Activated naive CD4-positive, alpha-beta T cell (primary cell): ENCODE results near the gene ENHO.
"Not testable (repeated sequence)": the region's sequence is repeated elsewhere in the genome, so short reads cannot be mapped to it uniquely, and the experiment has no call there.

ENCODE experiments used
- DNase-seq, 4 experiments: peaks; one replicate each; lab custom pipeline; 2025; lab: John Stamatoyannopoulos, UW

The ENHO gene

GRCh38 chr9:34555500-34555899 lies 32.7 kb upstream of the ENHO start:
- no peak for DNase-seq

DNA sequence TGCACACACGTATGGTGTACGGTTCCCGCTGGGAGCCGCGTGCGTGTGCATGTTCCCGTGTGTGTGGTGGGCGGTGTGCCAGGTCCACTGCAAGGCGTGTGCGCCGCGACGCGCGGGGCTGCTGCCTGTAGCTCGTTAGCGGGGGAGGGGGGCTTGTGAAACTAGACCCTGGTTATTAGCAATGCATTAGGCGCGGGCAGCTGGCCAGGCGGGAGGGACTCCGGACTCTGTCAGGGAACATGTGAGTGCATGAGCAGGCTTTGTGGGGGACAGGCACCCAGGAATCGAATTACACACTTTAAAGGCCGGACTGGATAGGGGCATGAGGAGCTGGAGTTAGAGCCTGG lies 32.2 kb upstream of the ENHO start:
- DNase-seq = no peak

- DNase-seq = no peak
Measured at GRCh38 chr9:34554211-34555001, 31.6 kb upstream of the ENHO start.

GRCh38 chr9:34553511-34554021 lies 30.8 kb upstream of the ENHO start:
- no peak for DNase-seq

- DNase-seq = no peak
Measured at GRCh38 chr9:34552986-34553385, 30.2 kb upstream of the ENHO start.

- DNase-seq = no peak
Measured at GRCh38 chr9:34552606-34552981, 29.8 kb upstream of the ENHO start.

DNA sequence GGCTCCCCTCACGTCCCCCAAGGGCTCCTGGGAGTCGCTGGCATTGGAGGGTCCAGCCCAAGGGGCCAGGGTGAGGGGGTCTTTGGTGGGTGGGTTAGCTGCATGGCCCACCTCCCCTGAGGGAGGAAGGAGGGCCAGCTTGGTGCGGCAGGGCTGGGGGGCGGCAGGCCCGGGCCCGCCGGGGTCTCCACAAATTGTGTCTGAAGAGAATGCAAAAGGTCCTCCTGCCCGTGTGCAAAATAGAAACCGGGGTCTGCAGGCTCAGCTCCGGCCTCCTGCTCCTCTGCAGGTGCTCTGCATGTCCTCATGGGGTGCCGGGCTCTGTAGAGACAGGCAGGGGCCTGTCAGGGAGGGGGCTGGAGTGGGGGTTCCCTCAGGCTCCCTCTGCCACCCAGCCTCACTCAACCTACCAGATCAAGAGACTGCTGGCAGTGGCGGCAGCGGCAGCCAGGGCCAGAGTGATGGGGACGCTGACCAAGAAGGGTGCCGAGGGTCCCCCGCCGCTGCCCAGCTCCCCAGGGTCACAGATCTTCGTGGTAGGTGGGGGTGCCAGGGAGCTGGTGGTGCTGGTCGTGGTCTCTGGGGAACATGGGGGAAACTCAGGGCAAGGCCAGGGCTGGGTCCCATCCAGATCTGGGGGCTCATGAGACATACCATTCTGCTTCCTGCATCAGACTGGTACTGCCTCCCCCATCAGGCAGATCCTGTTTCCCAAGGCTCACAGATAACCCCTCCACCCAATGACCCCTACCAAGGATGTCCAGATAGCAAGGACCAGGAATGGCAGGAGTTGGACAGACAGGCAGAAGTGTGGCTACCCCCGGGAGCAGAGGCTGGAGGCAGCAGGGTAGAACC lies 29.2 kb upstream of the ENHO start:
- DNase-seq = no peak

- DNase-seq = no peak
Measured at GRCh38 chr9:34550681-34551270, 28.0 kb upstream of the ENHO start.

DNA sequence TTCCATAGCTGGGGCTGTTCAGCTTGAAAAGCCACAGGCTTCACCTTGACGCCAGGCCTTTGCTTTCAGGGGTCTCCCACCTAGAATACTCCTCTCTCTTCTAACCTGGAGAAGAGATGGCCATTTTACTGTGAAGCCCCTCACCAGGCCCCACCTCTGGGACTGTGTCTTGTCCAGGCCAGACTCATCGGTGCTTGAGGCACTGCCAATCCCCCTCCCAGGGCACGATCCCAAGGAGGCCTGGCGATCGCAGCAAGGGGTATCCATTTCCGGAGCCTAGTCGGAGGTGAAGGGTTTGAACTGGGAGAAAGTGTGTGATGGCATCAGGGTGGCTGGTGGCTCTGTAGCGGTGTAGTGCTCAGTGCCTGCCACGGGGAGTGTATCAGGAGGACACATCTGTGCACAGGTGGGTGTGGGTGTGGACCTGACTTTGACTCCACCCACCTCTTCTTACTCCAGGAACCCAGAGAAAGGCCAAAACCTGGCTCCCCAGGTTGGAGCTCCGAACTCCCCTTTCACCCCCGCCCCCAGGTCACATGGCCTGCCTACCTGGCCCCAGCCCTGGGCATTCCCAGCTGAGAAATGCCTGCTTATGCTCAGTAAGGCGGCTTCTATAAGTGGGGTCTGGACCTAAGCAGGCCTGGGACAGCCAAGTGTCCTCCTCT lies 27.4 kb upstream of the ENHO start:
- DNase-seq = no peak

DNA sequence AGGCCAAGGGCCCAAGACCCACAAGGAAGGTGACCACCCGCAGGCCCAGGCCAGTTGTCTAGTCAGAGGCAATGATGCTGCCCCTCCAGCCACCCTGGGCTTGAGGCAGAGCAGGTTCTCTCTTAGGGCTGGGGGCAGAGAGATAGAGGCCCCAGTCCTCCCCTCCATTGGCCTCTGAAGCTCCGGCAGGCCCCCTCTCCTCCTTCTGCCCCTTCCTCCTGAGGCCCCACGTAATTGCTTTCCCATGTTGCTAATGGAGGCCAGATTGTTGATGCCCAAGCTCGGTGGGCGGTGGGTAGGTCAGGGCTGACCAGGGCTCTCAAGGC lies 26.6 kb upstream of the ENHO start:
- DNase-seq = no peak

GRCh38 chr9:34547960-34548611 lies 25.3 kb upstream of the ENHO start:
- DNase-seq = no peak

GRCh38 chr9:34546834-34547827 lies 24.3 kb upstream of the ENHO start:
- DNase-seq = peak in 2 of 4 experiments; percentile 6 to 20

- no peak for DNase-seq
Measured at GRCh38 chr9:34546102-34546833, 23.5 kb upstream of the ENHO start.

GRCh38 chr9:34545497-34545896 lies 22.7 kb upstream of the ENHO start:
- DNase-seq = no peak

DNA sequence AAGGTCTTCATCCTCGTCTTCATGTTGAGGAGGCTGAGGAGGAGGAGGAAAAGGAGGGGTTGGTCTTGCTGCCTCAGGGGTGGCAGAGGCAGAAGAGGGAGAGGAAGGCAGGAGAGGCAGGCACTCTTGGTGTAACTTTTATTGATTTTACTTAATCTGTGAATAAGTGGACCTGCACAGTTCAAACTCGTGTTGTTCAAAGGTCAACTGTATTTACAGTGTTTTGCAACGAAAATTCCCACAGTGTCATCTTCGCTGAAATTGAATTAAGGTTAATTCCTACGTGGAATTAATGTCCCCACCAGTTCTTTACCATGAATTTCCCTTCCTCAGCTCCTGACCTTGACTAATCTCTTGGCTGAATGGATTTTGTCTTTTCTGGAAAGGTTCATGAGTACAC lies 21.2 kb upstream of the ENHO start:
- DNase-seq = no peak

DNA sequence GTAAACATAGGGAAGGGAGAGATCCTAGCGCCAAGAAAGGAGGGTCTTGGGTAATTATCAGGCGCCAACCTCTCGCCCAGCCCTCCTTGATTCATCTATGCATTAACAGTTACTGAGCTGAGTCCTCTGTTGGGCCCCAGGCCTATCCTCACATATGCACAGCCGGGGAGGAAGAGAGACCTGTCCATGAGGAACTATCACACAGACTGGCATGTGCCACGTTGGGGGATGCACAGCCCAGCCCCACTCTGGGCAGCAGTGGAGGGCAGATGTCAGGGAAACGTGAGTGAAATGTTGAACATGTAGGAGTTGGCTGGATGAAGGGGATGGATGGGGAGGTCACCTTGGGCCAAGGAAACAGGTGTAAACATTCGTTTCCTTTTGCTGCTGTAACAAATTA lies 18.8 kb upstream of the ENHO start:
- no peak for DNase-seq

DNA sequence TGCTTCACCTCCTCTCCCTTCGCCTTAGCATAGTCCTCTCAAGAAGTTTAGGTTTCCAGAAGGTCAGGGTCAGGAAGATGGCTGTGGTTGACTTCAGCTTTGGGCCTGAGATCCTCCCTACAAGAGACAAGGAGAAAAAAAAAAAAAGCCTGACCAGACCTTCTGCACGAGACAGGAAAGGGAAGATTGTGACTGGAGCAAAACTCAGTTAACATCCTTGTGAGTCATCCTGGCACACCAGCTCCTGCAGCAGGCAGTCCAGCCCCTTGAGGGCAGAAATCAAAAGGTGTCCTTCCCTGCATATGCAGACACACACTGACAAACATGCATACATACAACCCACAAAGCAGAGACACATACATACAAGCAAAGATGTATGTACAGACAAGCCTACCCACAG lies 18.0 kb upstream of the ENHO start:
- DNase-seq = no peak

DNA sequence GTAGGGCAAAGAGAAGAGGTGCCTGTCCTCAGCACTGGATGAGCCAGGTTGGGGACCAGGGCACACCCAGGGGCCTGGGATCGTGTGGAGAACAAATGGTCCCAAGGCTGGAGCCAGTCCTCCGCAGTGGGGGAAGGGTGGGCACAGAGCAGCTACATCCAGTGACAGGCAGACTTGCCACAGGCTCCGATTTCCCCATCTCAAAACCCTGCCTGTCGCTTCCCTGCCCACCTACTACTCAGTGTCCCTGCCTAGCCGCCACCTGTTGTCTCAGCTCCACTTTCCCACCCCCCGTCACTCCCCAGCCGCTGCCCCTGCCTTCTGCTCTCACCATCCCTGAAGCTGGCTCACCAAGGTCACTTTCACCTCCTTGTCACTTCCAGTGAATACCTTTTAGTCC lies 13.9 kb upstream of the ENHO start:
- no peak for DNase-seq

DNA sequence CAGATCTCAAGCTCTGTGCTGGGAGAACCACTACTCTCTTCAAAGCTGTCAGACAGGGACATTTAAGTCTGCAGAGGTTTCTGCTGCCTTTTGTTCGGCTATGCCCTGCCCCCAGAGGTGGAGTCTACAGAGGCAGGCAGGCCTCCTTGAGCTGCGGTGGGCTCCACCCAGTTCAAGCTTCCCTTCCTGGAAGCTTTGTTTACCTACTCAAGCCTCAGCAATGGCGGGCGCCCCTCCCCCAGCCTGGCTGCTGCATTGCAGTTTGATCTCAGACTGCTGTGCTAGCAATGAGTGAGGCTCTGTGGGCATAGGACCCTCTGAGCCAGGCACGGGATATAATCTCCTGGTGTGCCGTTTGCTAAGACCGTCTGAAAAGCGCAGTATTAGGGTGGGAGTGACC lies 9.3 kb upstream of the ENHO start:
- DNase-seq = not testable (repeated sequence)

GRCh38 chr9:34526026-34526425 lies 3.2 kb upstream of the ENHO start:
- no peak for DNase-seq
